Measurements from ENCODE around the gene COL26A1. TPM values are rescaled to one million over a fixed set of nuclear protein-coding genes. Genes with fewer than 3 reads are reported as not detected.
A peak's percentile ranks its signal among the peaks of the same experiment; 100 is the strongest.
"Not testable (repeated sequence)": the region's sequence is repeated elsewhere in the genome, so short reads cannot be mapped to it uniquely, and the experiment has no call there.

Gene COL26A1
- total RNA-seq, 1 donor from 2014 or later: 1.4 TPM

- peak; percentile 20 for DNase-seq (ENCODE audit: low spot score)
These were observed 39.6 kb downstream of the COL26A1 start for GRCh38 chr7:101402081-101402779.

GRCh38 chr7:101402835-101403234 lies 40.2 kb downstream of the COL26A1 start:
- no peak for DNase-seq (ENCODE audit: low spot score)

GRCh38 chr7:101405474-101406067 lies 42.9 kb downstream of the COL26A1 start:
- no peak for DNase-seq (ENCODE audit: low spot score)

- peak; percentile 54 for DNase-seq (ENCODE audit: low spot score)
These were observed 48.2 kb downstream of the COL26A1 start for GRCh38 chr7:101410743-101411507.

- no peak for DNase-seq (ENCODE audit: low spot score)
These were observed 48.8 kb downstream of the COL26A1 start for GRCh38 chr7:101411508-101411874.

- DNase-seq (ENCODE audit: low spot score): no peak
These were observed 50.3 kb downstream of the COL26A1 start for GRCh38 chr7:101412976-101413375.

GRCh38 chr7:101418694-101419093 lies 56.0 kb downstream of the COL26A1 start:
- DNase-seq (ENCODE audit: low spot score): no peak

- DNase-seq (ENCODE audit: low spot score): no peak
These were observed 57.2 kb downstream of the COL26A1 start for GRCh38 chr7:101419831-101420230.

- DNase-seq (ENCODE audit: low spot score): no peak
These were observed 57.8 kb downstream of the COL26A1 start for GRCh38 chr7:101420436-101420835.

GRCh38 chr7:101422356-101423195 lies 59.9 kb downstream of the COL26A1 start:
- no peak for DNase-seq (ENCODE audit: low spot score)

- no peak for DNase-seq (ENCODE audit: low spot score)
These were observed 63.8 kb downstream of the COL26A1 start for GRCh38 chr7:101426303-101427011.

- no peak for DNase-seq (ENCODE audit: low spot score)
These were observed 65.6 kb downstream of the COL26A1 start for GRCh38 chr7:101428093-101428866.

- DNase-seq (ENCODE audit: low spot score): no peak
These were observed 69.6 kb downstream of the COL26A1 start for GRCh38 chr7:101432316-101432715.

GRCh38 chr7:101433688-101434087 lies 71.0 kb downstream of the COL26A1 start:
- no peak for DNase-seq (ENCODE audit: low spot score)

- DNase-seq (ENCODE audit: low spot score): not testable (repeated sequence)
These were observed 71.5 kb downstream of the COL26A1 start for GRCh38 chr7:101434155-101434554.

- peak; percentile 50 for DNase-seq (ENCODE audit: low spot score)
These were observed 73.0 kb downstream of the COL26A1 start for GRCh38 chr7:101435461-101436220.

- peak; percentile 11 for DNase-seq (ENCODE audit: low spot score)
These were observed 73.6 kb downstream of the COL26A1 start for GRCh38 chr7:101436221-101436735.

- no peak for DNase-seq (ENCODE audit: low spot score)
These were observed 74.3 kb downstream of the COL26A1 start for GRCh38 chr7:101436857-101437576.

GRCh38 chr7:101441890-101442289 lies 79.2 kb downstream of the COL26A1 start:
- no peak for DNase-seq (ENCODE audit: low spot score)

Measured in umbilical cord (tissue), 2 donors.